Measurements from ENCODE around the gene CATSPER4. TPM values are rescaled to one million over a fixed set of nuclear protein-coding genes. Genes with fewer than 3 reads are reported as not detected.

The CATSPER4 gene
- total and polyA plus RNA-seq, 2 donors (not counting 1 experiment from before 2014, with no cell fraction given) = not detected

GRCh38 chr1:26220199-26220912 is 30.0 kb downstream of the CATSPER4 start:
- ATAC-seq (ENCODE audit: low read depth) (no peak), DNase-seq (no peak)
- H3K9me3 Mint-ChIP-seq (ENCODE audit: insufficient read depth) = no peaks in the 10 kb centered on the region
- H2AFZ ChIP-seq (ENCODE audit: insufficient read depth, low read depth, low read length, poor library complexity, severe bottlenecking) = no peak overlapping the region
- POLR2A ChIA-PET = no interaction called here
- no peaks in the 10 kb centered on the region for H4K20me1 ChIP-seq (ENCODE audit: control insufficient read depth, insufficient read depth, low read length, poor library complexity, severe bottlenecking)
- no peaks in the 10 kb centered on the region for H3K79me2 ChIP-seq (ENCODE audit: control insufficient read depth, insufficient read depth, low read length)
- CTCF ChIA-PET = interaction anchor here (2.4 kb wide), 1 partner anchor 13 kb away, joined by 7 read pairs; no protein-coding TSS in a partner anchor
- no peak overlapping the region for H3K27ac ChIP-seq (ENCODE audit: low read length in 2 of 2)
- no peak for TF ChIP-seq EZH2 (IDR thresholded peaks at IDR 0.05; ENCODE audit: borderline replicate concordance, insufficient read depth, low read depth, low read length, poor library complexity, severe bottlenecking)
- WGBS (ENCODE audit: insufficient coverage) = 80% methylated on average over 18 of the region's 27 CpGs
- no peak overlapping the region for H3K4me3 Mint-ChIP-seq
- H3K36me3 ChIP-seq (replicated peaks in 1 of 2; ENCODE audit: control extremely low read depth in 1 of 2, control insufficient read depth in 1 of 2, extremely low read depth in 1 of 2, insufficient read depth in 2 of 2, low read length in 1 of 2) = no peaks in the 10 kb centered on the region
- H3K27me3 Mint-ChIP-seq = peaks cover 19% of the 10 kb centered on the region
- H3K4me2 ChIP-seq (replicated peaks; ENCODE audit: low read depth, low read length, poor library complexity, severe bottlenecking) = no peak overlapping the region
- H3K4me1 Mint-ChIP-seq = peaks cover 9% of the 10 kb centered on the region
- no peak overlapping the region for H3K4me3 ChIP-seq (ENCODE audit: control extremely low read depth in 1 of 5, extremely low read depth in 1 of 5, insufficient read depth in 1 of 5, low read depth in 2 of 5, low read length in 4 of 5)
- peaks cover 3 to 5% of the 10 kb centered on the region in 2 donors for H3K4me1 ChIP-seq (ENCODE audit: control insufficient read depth in 2 of 2, insufficient read depth in 2 of 2, low read length in 2 of 2)
- H3K27me3 ChIP-seq (replicated peaks in 1 of 4; ENCODE audit: control extremely low read depth in 1 of 4, control insufficient read depth in 3 of 4, insufficient read depth in 4 of 4, low read length in 3 of 4) = peaks cover 0 to 11% (median 5%) of the 10 kb centered on the region in 4 experiments
- intact Hi-C loops (cut with micrococcal nuclease) = no loop called here
- H3K9me3 ChIP-seq (ENCODE audit: control extremely low read depth in 1 of 3, control insufficient read depth in 2 of 3, insufficient read depth in 1 of 3, low read length in 2 of 3) = no peaks in the 10 kb centered on the region
- no peak overlapping the region for H3K9ac ChIP-seq (ENCODE audit: low read length)
- H3K27ac Mint-ChIP-seq = no peak overlapping the region

GRCh38 chr1:26221094-26221493 is 30.7 kb downstream of the CATSPER4 start:
- no peak for ATAC-seq (ENCODE audit: low read depth)
- Mint-ChIP-seq H3K27ac (no peak overlapping the region), H3K27me3 (peaks cover 25% of the 10 kb centered on the region), H3K9me3 (ENCODE audit: insufficient read depth) (no peaks in the 10 kb centered on the region), H3K4me3 (no peak overlapping the region), H3K4me1 (peaks cover 15% of the 10 kb centered on the region)
- no peak overlapping the region for H3K27ac ChIP-seq (ENCODE audit: low read length in 2 of 2)
- peaks cover 0 to 18% (median 8%) of the 10 kb centered on the region in 4 experiments for H3K27me3 ChIP-seq (replicated peaks in 1 of 4; ENCODE audit: control extremely low read depth in 1 of 4, control insufficient read depth in 3 of 4, insufficient read depth in 4 of 4, low read length in 3 of 4)
- WGBS (ENCODE audit: insufficient coverage) = no CpG with 5 or more reads among the region's 2 CpGs
- no peak overlapping the region for H3K9ac ChIP-seq (ENCODE audit: low read length)
- H3K36me3 ChIP-seq (replicated peaks in 1 of 2; ENCODE audit: control extremely low read depth in 1 of 2, control insufficient read depth in 1 of 2, extremely low read depth in 1 of 2, insufficient read depth in 2 of 2, low read length in 1 of 2) = no peaks in the 10 kb centered on the region
- TF ChIP-seq CTCF (IDR thresholded peaks at IDR 0.05) (no peak), EZH2 (IDR thresholded peaks at IDR 0.05; ENCODE audit: borderline replicate concordance, insufficient read depth, low read depth, low read length, poor library complexity, severe bottlenecking) (no peak)
- no peaks in the 10 kb centered on the region for H3K79me2 ChIP-seq (ENCODE audit: control insufficient read depth, insufficient read depth, low read length)
- DNase-seq = no peak
- no peaks in the 10 kb centered on the region for H3K9me3 ChIP-seq (ENCODE audit: control extremely low read depth in 1 of 3, control insufficient read depth in 2 of 3, insufficient read depth in 1 of 3, low read length in 2 of 3)
- H4K20me1 ChIP-seq (ENCODE audit: control insufficient read depth, insufficient read depth, low read length, poor library complexity, severe bottlenecking) = no peaks in the 10 kb centered on the region
- ChIA-PET POLR2A (no interaction called here), CTCF (interaction anchor here (2.4 kb wide), 1 partner anchor 12 kb away, joined by 7 read pairs; no protein-coding TSS in a partner anchor)
- H3K4me1 ChIP-seq (ENCODE audit: control insufficient read depth in 2 of 2, insufficient read depth in 2 of 2, low read length in 2 of 2) = peaks cover 9 to 12% of the 10 kb centered on the region in 2 donors
- no peak overlapping the region for H3K4me3 ChIP-seq (ENCODE audit: control extremely low read depth in 1 of 5, extremely low read depth in 1 of 5, insufficient read depth in 1 of 5, low read depth in 2 of 5, low read length in 4 of 5)
- no peak overlapping the region for H2AFZ ChIP-seq (ENCODE audit: insufficient read depth, low read depth, low read length, poor library complexity, severe bottlenecking)
- intact Hi-C loops (cut with micrococcal nuclease) = no loop called here
- H3K4me2 ChIP-seq (replicated peaks; ENCODE audit: low read depth, low read length, poor library complexity, severe bottlenecking) = no peak overlapping the region

Measured in B cell (primary cell).